MM.1S (cell line): ENCODE data around the gene CD93.

Source experiments
- DNase-seq: peaks from one replicate; pipeline ENCODE4 v3.0.0-alpha.2; 2015
- H2AFZ ChIP-seq: fragments of 300-600 bp; sonication (generic); 2 replicates; pipeline ENCODE4 v1.6.0; 2016; ENCODE audit warnings: antibody characterized with exemption, low read length
- H3F3A ChIP-seq: fragments of 300-600 bp; sonication (generic); 2 replicates; pipeline ENCODE4 v1.6.1; 2016; ENCODE audit warnings: mild to moderate bottlenecking, antibody characterized with exemption, low read length, moderate library complexity, mixed read lengths; ENCODE audit not compliant: insufficient read depth
- H3K27ac ChIP-seq: fragments of 300-600 bp; sonication (generic); 2 replicates; pipeline ENCODE4 v1.5.1; 2016; ENCODE audit warnings: mild to moderate bottlenecking, low read length
- H3K27me3 ChIP-seq: fragments of 300-600 bp; sonication (generic); replicated peaks from 2 replicates; pipeline ENCODE4 v1.6.0; 2016; ENCODE audit warnings: low read length; ENCODE audit not compliant: insufficient read depth
- H3K36me3 ChIP-seq: fragments of 300-600 bp; sonication (generic); replicated peaks from 2 replicates; pipeline ENCODE4 v1.6.1; 2016; ENCODE audit warnings: mild to moderate bottlenecking, low read length, mixed read lengths; ENCODE audit not compliant: insufficient read depth
- H3K4me1 ChIP-seq: fragments of 300-600 bp; sonication (generic); 2 replicates; pipeline ENCODE4 v1.6.1; 2016; ENCODE audit warnings: low read length, mixed read lengths
- H3K4me2 ChIP-seq: fragments of 300-600 bp; sonication (generic); 2 replicates; pipeline ENCODE4 v1.6.0; 2016; ENCODE audit warnings: low read depth, low read length
- H3K4me3 ChIP-seq: fragments of 300-600 bp; sonication (generic); 2 replicates; pipeline ENCODE4 v1.5.1; 2016; ENCODE audit warnings: low read length, mixed read lengths
- H3K79me2 ChIP-seq: fragments of 300-600 bp; sonication (generic); 2 replicates; pipeline ENCODE4 v1.6.1; 2016; ENCODE audit warnings: mixed run types, low read length, mixed read lengths
- H3K9ac ChIP-seq: fragments of 300-600 bp; sonication (generic); 2 replicates; pipeline ENCODE4 v1.6.1; 2016; ENCODE audit warnings: low read length, mixed read lengths
- H3K9me2 ChIP-seq: fragments of 300-600 bp; sonication (generic); replicated peaks from 2 replicates; pipeline ENCODE4 v1.6.1; 2016; ENCODE audit warnings: mild to moderate bottlenecking, low read length, mixed read lengths; ENCODE audit not compliant: insufficient read depth
- H3K9me3 ChIP-seq: fragments of 300-600 bp; sonication (generic); replicated peaks from 2 replicates; pipeline ENCODE4 v1.6.1; 2016; ENCODE audit warnings: mild to moderate bottlenecking, low read length, mixed read lengths; ENCODE audit not compliant: insufficient read depth
- H4K20me1 ChIP-seq: fragments of 300-600 bp; sonication (generic); 2 replicates; pipeline ENCODE4 v1.6.1; 2016; ENCODE audit warnings: mild to moderate bottlenecking, low read length, moderate library complexity, mixed read lengths; ENCODE audit not compliant: insufficient read depth
- CTCF ChIP-seq: fragments of 300-600 bp; sonication (generic); IDR thresholded peaks from 2 replicates; pipeline ENCODE4 v1.5.1; 2016; ENCODE audit warnings: antibody characterized with exemption, low read length, mixed read lengths
- EZH2 ChIP-seq: fragments of 300-600 bp; sonication (generic); optimal IDR thresholded peaks from 2 replicates; pipeline ENCODE3; 2017; ENCODE audit warnings: low read depth, mild to moderate bottlenecking, antibody characterized with exemption, low read length, mixed read lengths
- EZH2phosphoT487 ChIP-seq: fragments of 300-600 bp; sonication (generic); IDR thresholded peaks from 2 replicates; pipeline ENCODE4 v1.6.1; 2018; ENCODE audit warnings: antibody characterized with exemption, low read length

Gene CD93

GRCh38 chr20:23129891-23130621 lies 43.9 kb upstream of the CD93 start:
- Histone ChIP-seq H3K4me1 (no peaks in the 10 kb centered on the region), H4K20me1 (no peaks in the 10 kb centered on the region), H3K79me2 (no peaks in the 10 kb centered on the region), H3K9ac (no peak overlapping the region), H3K27me3 (no peaks in the 10 kb centered on the region), H3K9me3 (no peaks in the 10 kb centered on the region), H3K4me2 (no peak overlapping the region), H3K9me2 (no peaks in the 10 kb centered on the region), H3K27ac (no peak overlapping the region), H2AFZ (no peak overlapping the region), H3K36me3 (no peaks in the 10 kb centered on the region), H3K4me3 (no peak overlapping the region), H3F3A (no peaks in the 10 kb centered on the region)
- no peak for TF ChIP-seq EZH2
- TF ChIP-seq EZH2phosphoT487, result no peak
- no peak for TF ChIP-seq CTCF
- no peak for DNase-seq

- no peak overlapping the region for H3K27ac ChIP-seq
- H2AFZ ChIP-seq, result no peak overlapping the region
- no peak overlapping the region for H3K4me2 ChIP-seq
- no peaks in the 10 kb centered on the region for H4K20me1 ChIP-seq
- TF ChIP-seq EZH2phosphoT487 (no peak), CTCF (no peak), EZH2 (no peak)
- no peaks in the 10 kb centered on the region for H3K9me3 ChIP-seq
- H3K36me3 ChIP-seq, result no peaks in the 10 kb centered on the region
- H3K79me2 ChIP-seq, result no peaks in the 10 kb centered on the region
- H3K9ac ChIP-seq, result no peak overlapping the region
- H3K4me1 ChIP-seq, result no peaks in the 10 kb centered on the region
- no peaks in the 10 kb centered on the region for H3K27me3 ChIP-seq
- H3F3A ChIP-seq, result no peaks in the 10 kb centered on the region
- no peak for DNase-seq
- no peak overlapping the region for H3K4me3 ChIP-seq
- H3K9me2 ChIP-seq, result no peaks in the 10 kb centered on the region
These were observed 43.1 kb upstream of the CD93 start for GRCh38 chr20:23129266-23129665.

GRCh38 chr20:23128461-23129125 lies 42.5 kb upstream of the CD93 start:
- DNase-seq, result no peak
- TF ChIP-seq EZH2 (no peak), CTCF (no peak), EZH2phosphoT487 (no peak)
- Histone ChIP-seq H3K79me2 (no peaks in the 10 kb centered on the region), H2AFZ (no peak overlapping the region), H3K27me3 (no peaks in the 10 kb centered on the region), H3K4me1 (no peaks in the 10 kb centered on the region), H3K27ac (no peak overlapping the region), H3K4me2 (no peak overlapping the region), H3K4me3 (no peak overlapping the region), H3K9ac (no peak overlapping the region), H3F3A (no peaks in the 10 kb centered on the region), H4K20me1 (no peaks in the 10 kb centered on the region), H3K9me3 (no peaks in the 10 kb centered on the region), H3K9me2 (no peaks in the 10 kb centered on the region), H3K36me3 (no peaks in the 10 kb centered on the region)
